ENCODE results near the gene ARPC4.
"Not testable (repeated sequence)": the region's sequence is repeated elsewhere in the genome, so short reads cannot be mapped to it uniquely, and the experiment has no call there.

The ARPC4 gene

DNA sequence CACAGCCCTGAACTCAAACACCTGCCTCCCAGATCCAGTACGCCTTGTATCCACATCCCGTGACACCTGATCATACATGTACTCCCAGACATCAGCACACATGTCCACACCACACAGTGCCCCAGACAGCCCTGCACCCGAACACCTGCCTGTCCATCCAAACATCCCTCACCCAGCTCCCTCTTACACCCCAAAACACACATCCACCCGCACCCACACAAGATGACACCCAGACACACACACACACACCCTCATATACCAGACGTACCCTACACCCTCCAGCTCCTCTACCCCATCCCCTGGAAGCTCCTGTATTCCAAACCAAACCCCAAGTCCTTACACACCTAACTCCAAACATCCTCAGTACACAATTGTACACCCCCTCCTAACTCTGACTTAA, 23.9 kb upstream of the ARPC4 start:
- TF ChIP-seq CTCF (IDR thresholded peaks at IDR 0.05; ENCODE audit: low read length): no peak
- no peak for TF ChIP-seq EZH2 (IDR thresholded peaks at IDR 0.05; ENCODE audit: borderline replicate concordance, low read length)
- H3K27me3 ChIP-seq (ENCODE audit: insufficient read depth, low read length): no peaks in the 10 kb centered on the region
- no peaks in the 10 kb centered on the region for H3K9me3 ChIP-seq (ENCODE audit: low read length)
- H2AFZ ChIP-seq (ENCODE audit: low read length): no peak overlapping the region
- no peaks in the 10 kb centered on the region for H3K9me2 ChIP-seq (ENCODE audit: low read depth, low read length)
- no peak overlapping the region for H3K27ac ChIP-seq (ENCODE audit: low read depth, low read length, poor library complexity, severe bottlenecking)
- no peak overlapping the region for H3K9ac ChIP-seq (ENCODE audit: low read length)
- 0 out of 2 replicates have a peak, but pooled peaks cover 3% of the 10 kb centered on the region for H3F3A ChIP-seq (ENCODE audit: insufficient read depth, low read length)
- no peak overlapping the region for H3K4me2 ChIP-seq (ENCODE audit: low read length)
- peaks cover 8% of the 10 kb centered on the region for H3K4me1 ChIP-seq (ENCODE audit: insufficient read depth, low read length, severe bottlenecking)
- no peaks in the 10 kb centered on the region for H4K20me1 ChIP-seq (ENCODE audit: insufficient read depth, low read length)
- H3K36me3 ChIP-seq (ENCODE audit: insufficient read depth, low read length): no peaks in the 10 kb centered on the region
- H3K79me2 ChIP-seq (ENCODE audit: insufficient read depth, low read length): no peaks in the 10 kb centered on the region
- no peak overlapping the region for H3K4me3 ChIP-seq (ENCODE audit: low read depth, low read length, poor library complexity, severe bottlenecking)

GRCh38 chr3:9769426-9770275, 23.2 kb upstream of the ARPC4 start, which contains the start of gene CAMK1:
CAMK1 (minus strand) TSS chr3:9769947; CDS start chr3:9767749, 2,198 bp downstream.
- H3K9ac ChIP-seq (ENCODE audit: low read length): no peak within 1 kb of the TSS; the same call in 1 of the 2 replicates
- peak within 1 kb of the TSS; percentile 51; the same call in 1 of the 2 replicates for H3K4me2 ChIP-seq (ENCODE audit: low read length)
- no peak within 1 kb of the TSS for H3K27ac ChIP-seq (ENCODE audit: low read depth, low read length, poor library complexity, severe bottlenecking)
- H3K9me3 ChIP-seq (ENCODE audit: low read length): no peaks in the 10 kb centered on the region
- H3K4me3 ChIP-seq (ENCODE audit: low read depth, low read length, poor library complexity, severe bottlenecking): peak within 1 kb of the TSS; percentile 23
- 0 out of 2 replicates have a peak, but pooled peaks cover 3% of the 10 kb centered on the region for H3F3A ChIP-seq (ENCODE audit: insufficient read depth, low read length)
- no peaks in the 10 kb centered on the region for H4K20me1 ChIP-seq (ENCODE audit: insufficient read depth, low read length)
- H3K79me2 ChIP-seq (ENCODE audit: insufficient read depth, low read length): no peaks in the 10 kb centered on the region
- H2AFZ ChIP-seq (ENCODE audit: low read length): no peak within 1 kb of the TSS
- no peaks in the 10 kb centered on the region for H3K36me3 ChIP-seq (ENCODE audit: insufficient read depth, low read length)
- H3K9me2 ChIP-seq (ENCODE audit: low read depth, low read length): no peaks in the 10 kb centered on the region
- H3K27me3 ChIP-seq (ENCODE audit: insufficient read depth, low read length): no peaks in the 10 kb centered on the region
- TF ChIP-seq CTCF (IDR thresholded peaks at IDR 0.05; ENCODE audit: low read length) (no peak), EZH2 (IDR thresholded peaks at IDR 0.05; ENCODE audit: borderline replicate concordance, low read length) (no peak)
- peaks cover 8% of the 10 kb centered on the region for H3K4me1 ChIP-seq (ENCODE audit: insufficient read depth, low read length, severe bottlenecking)

GRCh38 chr3:9770276-9770812, 22.5 kb upstream of the ARPC4 start:
- Histone ChIP-seq H4K20me1 (ENCODE audit: insufficient read depth, low read length) (no peaks in the 10 kb centered on the region), H3K27ac (ENCODE audit: low read depth, low read length, poor library complexity, severe bottlenecking) (no peak overlapping the region), H3K27me3 (ENCODE audit: insufficient read depth, low read length) (no peaks in the 10 kb centered on the region), H3K36me3 (ENCODE audit: insufficient read depth, low read length) (no peaks in the 10 kb centered on the region), H3K4me1 (ENCODE audit: insufficient read depth, low read length, severe bottlenecking) (peaks cover 8% of the 10 kb centered on the region), H3K79me2 (ENCODE audit: insufficient read depth, low read length) (no peaks in the 10 kb centered on the region), H2AFZ (ENCODE audit: low read length) (no peak overlapping the region), H3K9ac (ENCODE audit: low read length) (no peak overlapping the region), H3K4me2 (ENCODE audit: low read length) (peak overlapping the region; percentile 51; the same call in 1 of the 2 replicates), H3K9me3 (ENCODE audit: low read length) (no peaks in the 10 kb centered on the region), H3K4me3 (ENCODE audit: low read depth, low read length, poor library complexity, severe bottlenecking) (no peak overlapping the region), H3K9me2 (ENCODE audit: low read depth, low read length) (no peaks in the 10 kb centered on the region), H3F3A (ENCODE audit: insufficient read depth, low read length) (0 out of 2 replicates have a peak, but pooled peaks cover 3% of the 10 kb centered on the region)
- no peak for TF ChIP-seq EZH2 (IDR thresholded peaks at IDR 0.05; ENCODE audit: borderline replicate concordance, low read length)
- TF ChIP-seq CTCF (IDR thresholded peaks at IDR 0.05; ENCODE audit: low read length): no peak

DNA sequence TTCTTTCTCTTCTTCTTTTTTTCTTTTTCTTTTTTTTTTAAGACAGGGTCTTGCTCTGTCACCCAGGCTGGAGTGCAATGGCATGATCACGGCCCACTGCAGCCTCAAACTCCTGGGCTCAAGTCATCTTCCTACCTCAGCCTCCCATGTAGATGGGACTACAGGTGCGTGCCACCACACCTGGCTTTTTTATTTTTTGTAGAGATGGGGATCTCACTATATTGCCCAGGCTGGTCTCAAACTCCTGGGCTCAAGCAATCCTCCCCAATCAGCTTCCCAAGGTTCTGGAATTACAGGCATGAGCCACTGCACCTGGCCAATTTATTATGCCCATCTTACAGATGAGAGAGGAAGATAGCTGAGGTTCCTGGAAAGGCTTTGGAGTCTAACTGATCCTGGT, 21.9 kb upstream of the ARPC4 start:
- not testable (repeated sequence) for H3K4me3 ChIP-seq (ENCODE audit: low read depth, low read length, poor library complexity, severe bottlenecking); H3K36me3 ChIP-seq (ENCODE audit: insufficient read depth, low read length); H2AFZ ChIP-seq (ENCODE audit: low read length); H3F3A ChIP-seq (ENCODE audit: insufficient read depth, low read length); H3K9me2 ChIP-seq (ENCODE audit: low read depth, low read length); H3K4me2 ChIP-seq (ENCODE audit: low read length); H3K79me2 ChIP-seq (ENCODE audit: insufficient read depth, low read length); H3K4me1 ChIP-seq (ENCODE audit: insufficient read depth, low read length, severe bottlenecking); H3K9ac ChIP-seq (ENCODE audit: low read length); H3K27me3 ChIP-seq (ENCODE audit: insufficient read depth, low read length); H4K20me1 ChIP-seq (ENCODE audit: insufficient read depth, low read length); H3K27ac ChIP-seq (ENCODE audit: low read depth, low read length, poor library complexity, severe bottlenecking); H3K9me3 ChIP-seq (ENCODE audit: low read length)
